GM12872 (cell line): ENCODE data around the gene FKBP14.

Experiments used
- CTCF ChIP-seq: IDR thresholded peaks from 3 replicates; pipeline ENCODE4 v1.5.1; 2011; ENCODE audit warnings: low read depth, mild to moderate bottlenecking, low read length, moderate library complexity; ENCODE audit not compliant: insufficient read depth

FKBP14 gene

GRCh38 chr7:30022991-30023390 lies 3.5 kb downstream of the FKBP14 start:
- TF ChIP-seq CTCF: no peak

GRCh38 chr7:30020535-30020934 lies 6.0 kb downstream of the FKBP14 start:
- no peak for TF ChIP-seq CTCF

DNA sequence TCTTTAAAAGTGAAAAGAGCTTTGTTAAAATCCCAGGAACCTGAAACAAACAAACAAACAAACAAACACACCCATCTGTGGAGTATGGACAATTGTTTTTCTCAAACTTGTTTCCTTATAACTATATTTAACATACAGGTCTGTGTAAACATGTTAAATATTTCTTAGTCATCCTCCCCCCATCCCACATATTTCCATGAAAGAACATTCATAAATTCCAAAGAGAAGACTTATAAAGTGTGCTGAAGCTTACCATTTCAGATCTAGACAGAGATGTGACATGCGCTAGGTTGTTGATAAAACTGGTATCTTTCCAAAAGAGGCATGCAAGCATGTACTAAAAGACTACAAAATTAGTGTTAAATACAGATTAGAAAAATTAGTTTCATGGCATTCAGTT lies 6.5 kb downstream of the FKBP14 start:
- no peak for TF ChIP-seq CTCF

DNA sequence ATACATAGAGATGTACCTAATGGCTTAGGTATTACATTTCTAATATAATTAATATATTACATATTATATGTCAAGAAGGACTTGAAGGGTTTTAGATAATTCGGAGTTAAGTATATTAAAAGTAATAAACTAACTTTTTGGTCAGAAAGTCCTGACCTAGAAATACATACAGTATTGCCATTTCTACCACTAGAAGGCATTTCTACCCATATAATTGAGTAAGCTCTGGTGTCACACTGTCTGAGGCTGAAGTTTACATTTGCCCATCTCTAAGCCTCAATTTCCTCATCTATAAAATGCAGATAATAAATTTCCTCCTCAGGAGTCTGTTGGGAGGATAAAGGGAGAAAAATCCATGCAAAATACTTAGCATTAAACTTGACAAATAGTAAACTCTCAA lies 7.1 kb downstream of the FKBP14 start:
- no peak for TF ChIP-seq CTCF

DNA sequence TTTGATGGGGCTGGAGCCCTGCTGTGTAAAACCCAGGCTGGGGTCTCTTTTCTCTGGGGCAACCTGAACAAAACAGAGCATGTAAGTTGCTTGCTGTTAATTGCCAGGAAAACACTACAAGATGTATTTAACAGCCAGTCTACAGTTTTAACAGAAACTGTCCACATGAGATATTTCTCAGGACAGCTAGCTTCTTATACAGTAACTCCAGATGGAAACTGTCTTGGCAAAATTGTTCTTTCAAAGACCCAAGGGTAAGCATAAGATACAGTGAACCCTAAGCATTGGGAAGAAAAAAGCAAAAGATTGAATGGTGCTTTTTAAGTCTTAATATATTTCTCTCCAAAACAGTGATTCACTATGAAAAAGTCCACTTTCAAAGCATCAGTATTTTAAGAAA lies 8.1 kb downstream of the FKBP14 start:
- no peak for TF ChIP-seq CTCF

GRCh38 chr7:30012757-30013156 lies 13.7 kb downstream of the FKBP14 start:
- no peak for TF ChIP-seq CTCF

DNA sequence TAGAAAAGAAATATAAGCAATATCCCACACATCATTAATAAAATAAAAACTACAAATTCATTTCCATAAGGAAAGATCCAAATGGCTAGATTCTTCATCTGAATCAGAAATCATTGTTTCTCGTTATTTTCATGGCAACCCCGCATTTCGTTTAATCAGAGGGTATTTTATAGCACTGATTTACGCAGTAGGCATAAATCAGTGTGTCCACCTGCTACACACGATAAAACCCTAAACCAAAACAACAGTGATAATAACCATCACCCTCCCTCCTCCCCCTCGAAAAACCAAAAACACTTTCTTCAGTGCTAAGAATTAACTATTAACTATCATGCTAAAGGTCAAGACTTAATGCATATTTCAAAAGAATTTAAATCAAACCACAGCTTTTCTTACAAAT lies 16.5 kb downstream of the FKBP14 start:
- no peak for TF ChIP-seq CTCF

DNA sequence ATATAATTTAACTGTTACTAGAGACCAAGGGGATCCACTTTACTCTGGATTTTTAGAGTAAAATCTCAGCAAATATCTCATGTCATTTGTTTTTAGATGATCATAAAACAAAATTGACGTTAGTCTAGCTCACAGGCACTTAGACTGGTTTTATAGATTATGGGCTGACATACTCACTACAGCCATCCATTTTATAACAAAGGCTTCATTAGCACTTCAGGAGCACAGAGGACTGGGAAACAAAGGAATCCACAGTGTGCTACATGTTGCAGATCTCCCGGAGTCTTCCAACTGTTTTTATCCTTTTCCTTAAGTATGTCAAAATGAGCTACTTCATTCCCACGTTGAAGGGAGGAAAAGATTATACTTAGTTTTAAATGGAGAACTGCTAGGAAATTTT lies 21.0 kb downstream of the FKBP14 start:
- no peak for TF ChIP-seq CTCF
